HL-60 (cell line): ENCODE results near the gene DNAH1.

Experiments
- CTCF ChIP-seq: IDR thresholded peaks from one replicate; pipeline ENCODE4 v1.5.1; 2011; ENCODE audit warnings: low read length, control low read depth, inconsistent platforms; ENCODE audit not compliant: insufficient read depth
- GABPA ChIP-seq: IDR thresholded peaks from 2 replicates; pipeline ENCODE4 v1.6.1; 2012; ENCODE audit warnings: low read depth
- POLR2AphosphoS5 ChIP-seq: IDR thresholded peaks from 2 replicates; pipeline ENCODE4 v1.6.1; 2012; ENCODE audit warnings: low read depth
- REST ChIP-seq: IDR thresholded peaks from 2 replicates; pipeline ENCODE4 v1.6.1; 2012; ENCODE audit warnings: low read depth; ENCODE audit not compliant: insufficient replicate concordance
- SPI1 ChIP-seq: IDR thresholded peaks from 2 replicates; pipeline ENCODE4 v1.6.1; 2012; ENCODE audit warnings: low read depth, mild to moderate bottlenecking, borderline replicate concordance

GRCh38 chr3:52388348-52388821 is 72.3 kb downstream of the DNAH1 start:
- TF ChIP-seq CTCF (no peak), GABPA (no peak), POLR2AphosphoS5 (no peak), REST (no peak), SPI1 (no peak)
